Calu3 (cell line): ENCODE data around the gene ZNF660. TPM values are rescaled to one million over a fixed set of nuclear protein-coding genes. Genes with fewer than 3 reads are reported as not detected.
"Not testable (repeated sequence)": the region's sequence is repeated elsewhere in the genome, so short reads cannot be mapped to it uniquely, and the experiment has no call there.

Experiments used
- Bru-seq: library from RNA; stranded (reverse); fragments of 400-500 nt; gene quantifications from one replicate; lab custom pipeline; 2021; lab: Mats Ljungman, UMichigan
- BruChase-seq, 2 experiments: library from RNA; stranded (reverse); fragments of 400-500 nt; gene quantifications; one replicate each; lab custom pipeline; 2021; lab: Mats Ljungman, UMichigan
- BruUV-seq: library from RNA; stranded (reverse); fragments of 400-500 nt; replicated peaks from 2 replicates; lab custom pipeline; 2021; lab: Mats Ljungman, UMichigan
- CTCF ChIA-PET: fragments of 300-600 bp; sonication (Branson Sonifier 250); formaldehyde crosslinking; loops from one replicate; lab custom pipeline; 2022; ENCODE audit warnings: antibody characterized with exemption; lab: Charles Lee
- DNase-seq: peaks from one replicate; pipeline ENCODE4 v3.0.0; 2022
- H3K27ac Mint-ChIP-seq: one replicate; pipeline ENCODE4 v1.8.0; 2022; ENCODE audit warnings: mixed read lengths; ENCODE audit not compliant: unreplicated experiment
- H3K27me3 Mint-ChIP-seq: one replicate; pipeline ENCODE4 v1.8.0; 2022; ENCODE audit warnings: mixed read lengths; ENCODE audit not compliant: unreplicated experiment
- H3K36me3 Mint-ChIP-seq: one replicate; pipeline ENCODE4 v1.8.0; 2022; ENCODE audit warnings: mild to moderate bottlenecking, moderate library complexity, mixed read lengths; ENCODE audit not compliant: insufficient read depth, unreplicated experiment
- H3K4me1 Mint-ChIP-seq: one replicate; pipeline ENCODE4 v1.8.0; 2022; ENCODE audit warnings: mild to moderate bottlenecking, low read depth, mixed read lengths; ENCODE audit not compliant: unreplicated experiment
- H3K4me3 Mint-ChIP-seq: one replicate; pipeline ENCODE4 v1.8.0; 2022; ENCODE audit warnings: mild to moderate bottlenecking, low read depth, moderate library complexity, mixed read lengths; ENCODE audit not compliant: unreplicated experiment
- H3K9me3 Mint-ChIP-seq: one replicate; pipeline ENCODE4 v1.8.0; 2022; ENCODE audit warnings: low read depth, mixed read lengths; ENCODE audit not compliant: unreplicated experiment
- intact Hi-C: fragments of 100-400 bp; cut with micrococcal nuclease; formaldehyde crosslinking; loops from one replicate; pipeline ENCODE4 v1.10.0; 2022; ENCODE audit not compliant: unreplicated experiment
- long read RNA-seq: library from polyadenylated mRNA; stranded (forward); transcript quantifications from one replicate; pipeline ENCODE4 v2.0.0, GENCODE V29; 2022
- total RNA-seq: library from RNA; stranded (reverse); gene quantifications from 2 replicates; pipeline ENCODE4 v1.2.3, GENCODE V29; 2022
- TF ChIP-seq, protein P1 (sequence below): fragments of 200-600 bp; IDR thresholded peaks from one replicate; pipeline ENCODE4 v1.8.0; 2022; ENCODE audit warnings: antibody characterized with exemption; ENCODE audit not compliant: unreplicated experiment

ZNF660 gene
- total RNA-seq (0.95 and 1.4 TPM in 2 replicates), Bru-seq, nascent RNA (percentile 42 among the genes with signal in this experiment), BruChase-seq, experiment 1, labeled RNA remaining after a 6-hour chase (percentile 25 among the genes with signal in this experiment), BruChase-seq, experiment 2, labeled RNA remaining after a 2-hour chase (percentile 33 among the genes with signal in this experiment)
- long read RNA-seq = 0 reads

DNA sequence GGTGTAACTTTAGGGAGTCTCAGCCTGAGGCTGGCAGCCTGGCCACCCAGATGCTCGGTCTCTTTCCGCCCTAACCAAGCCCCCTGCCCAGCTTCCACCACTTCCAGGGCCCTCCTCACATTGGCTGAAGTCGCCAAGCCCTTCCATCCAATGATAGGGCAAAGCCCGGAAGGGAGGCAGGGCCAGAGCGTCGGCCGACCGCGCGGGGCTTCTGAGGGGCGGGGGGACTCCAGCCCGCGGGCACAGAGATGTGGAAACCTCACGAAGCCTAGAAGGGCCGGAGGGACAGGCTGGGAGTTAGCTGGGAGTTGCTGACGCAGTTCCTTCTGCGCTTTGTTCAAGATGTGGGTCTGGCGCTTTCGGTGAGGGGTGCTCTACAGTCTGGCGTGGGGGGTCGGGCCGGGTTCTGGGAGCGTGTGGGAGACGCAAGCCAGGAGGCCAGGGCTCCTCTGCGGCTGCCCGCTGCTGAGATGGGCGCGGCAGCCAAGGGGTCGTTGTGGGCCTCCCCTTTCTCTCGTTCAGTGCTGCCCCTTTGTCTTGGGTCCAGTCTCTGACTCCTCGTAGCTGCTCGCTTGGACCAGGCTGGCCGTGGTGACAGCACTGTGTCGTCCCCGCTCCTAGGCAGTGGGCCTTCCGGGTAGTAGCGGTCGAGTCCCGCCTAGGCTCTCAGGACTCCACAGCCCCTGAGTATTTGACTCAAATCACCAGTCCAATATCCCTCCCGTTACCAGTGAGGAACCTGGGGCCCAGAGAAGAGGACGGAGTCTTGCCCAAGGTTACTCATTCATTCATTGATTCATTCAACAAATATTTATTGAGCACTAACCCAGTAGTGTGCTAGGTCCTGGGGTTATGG, at the start of gene ZNF660:
ZNF660 (plus strand) TSS at position 319 of the 856 bp plus-strand sequence. CDS start 9,230 bp downstream, outside the sequence.
- peaks cover 9% of the 10 kb centered on the region for H3K36me3 Mint-ChIP-seq
- intact Hi-C loops = no loop called here
- no peaks in the 10 kb centered on the region for H3K4me1 Mint-ChIP-seq
- TF ChIP-seq, protein P1, sequence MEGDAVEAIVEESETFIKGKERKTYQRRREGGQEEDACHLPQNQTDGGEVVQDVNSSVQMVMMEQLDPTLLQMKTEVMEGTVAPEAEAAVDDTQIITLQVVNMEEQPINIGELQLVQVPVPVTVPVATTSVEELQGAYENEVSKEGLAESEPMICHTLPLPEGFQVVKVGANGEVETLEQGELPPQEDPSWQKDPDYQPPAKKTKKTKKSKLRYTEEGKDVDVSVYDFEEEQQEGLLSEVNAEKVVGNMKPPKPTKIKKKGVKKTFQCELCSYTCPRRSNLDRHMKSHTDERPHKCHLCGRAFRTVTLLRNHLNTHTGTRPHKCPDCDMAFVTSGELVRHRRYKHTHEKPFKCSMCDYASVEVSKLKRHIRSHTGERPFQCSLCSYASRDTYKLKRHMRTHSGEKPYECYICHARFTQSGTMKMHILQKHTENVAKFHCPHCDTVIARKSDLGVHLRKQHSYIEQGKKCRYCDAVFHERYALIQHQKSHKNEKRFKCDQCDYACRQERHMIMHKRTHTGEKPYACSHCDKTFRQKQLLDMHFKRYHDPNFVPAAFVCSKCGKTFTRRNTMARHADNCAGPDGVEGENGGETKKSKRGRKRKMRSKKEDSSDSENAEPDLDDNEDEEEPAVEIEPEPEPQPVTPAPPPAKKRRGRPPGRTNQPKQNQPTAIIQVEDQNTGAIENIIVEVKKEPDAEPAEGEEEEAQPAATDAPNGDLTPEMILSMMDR = no peak
- peaks cover 14% of the 10 kb centered on the region for H3K9me3 Mint-ChIP-seq
- peak within 1 kb of the TSS; percentile 66 for H3K4me3 Mint-ChIP-seq
- H3K27me3 Mint-ChIP-seq = no peaks in the 10 kb centered on the region
- H3K27ac Mint-ChIP-seq = no peak within 1 kb of the TSS
- CTCF ChIA-PET = no interaction called here
- DNase-seq = peak; percentile 20
- BruUV-seq = no TSS peak

DNA sequence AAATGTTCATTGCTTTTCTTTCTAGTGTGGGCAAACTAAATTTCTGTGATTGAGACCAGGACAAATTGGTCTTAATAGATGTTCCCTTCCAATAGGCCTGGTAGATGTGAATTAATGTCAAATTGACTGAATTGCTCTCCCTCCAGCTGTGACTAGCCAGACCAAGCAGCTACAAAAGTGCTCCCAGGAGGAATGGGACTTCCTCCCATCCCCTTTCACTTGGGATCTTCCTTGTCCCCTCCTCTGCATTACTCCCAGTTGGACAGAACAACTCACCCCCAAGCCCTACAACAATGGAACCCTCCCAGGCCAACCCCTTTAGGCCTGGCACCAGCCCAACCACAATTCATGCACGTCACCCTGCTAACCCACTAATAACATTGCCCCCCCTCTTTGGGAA, 49.4 kb upstream of the ZNF660 start:
- H3K4me1 Mint-ChIP-seq = peaks cover 17% of the 10 kb centered on the region
- DNase-seq = no peak
- no peaks in the 10 kb centered on the region for H3K27me3 Mint-ChIP-seq
- H3K36me3 Mint-ChIP-seq = no peaks in the 10 kb centered on the region
- H3K27ac Mint-ChIP-seq = no peak overlapping the region
- intact Hi-C loops = no loop called here
- BruUV-seq = no TSS peak
- TF ChIP-seq, protein P1 = no peak
- no peak overlapping the region for H3K4me3 Mint-ChIP-seq
- CTCF ChIA-PET = no interaction called here
- H3K9me3 Mint-ChIP-seq = no peaks in the 10 kb centered on the region

DNA sequence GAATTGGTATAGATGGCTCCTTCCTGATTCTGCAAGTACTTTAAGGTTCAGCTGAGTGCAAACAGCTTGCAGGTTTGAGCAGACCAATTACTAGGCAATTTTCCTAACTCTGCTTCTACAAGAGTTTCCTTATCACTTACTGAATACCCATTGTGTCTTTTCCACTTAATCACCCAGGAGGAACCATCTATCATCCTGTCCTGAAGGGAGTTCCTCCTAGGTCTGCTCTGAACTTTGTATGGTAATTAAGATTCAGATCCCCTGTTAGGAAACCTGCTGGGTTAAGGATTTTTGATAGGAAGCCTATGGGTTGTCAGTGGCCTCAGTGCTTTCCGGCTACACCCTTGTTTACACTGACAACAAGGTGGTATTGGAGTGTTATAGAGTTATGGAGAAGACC, 40.0 kb upstream of the ZNF660 start:
- H3K27ac Mint-ChIP-seq, DNase-seq, H3K4me1 Mint-ChIP-seq, intact Hi-C loops, CTCF ChIA-PET, H3K36me3 Mint-ChIP-seq, BruUV-seq, H3K4me3 Mint-ChIP-seq: not testable (repeated sequence)
- H3K27me3 Mint-ChIP-seq = peaks cover 15% of the 10 kb centered on the region
- H3K9me3 Mint-ChIP-seq = peaks cover 10% of the 10 kb centered on the region

DNA sequence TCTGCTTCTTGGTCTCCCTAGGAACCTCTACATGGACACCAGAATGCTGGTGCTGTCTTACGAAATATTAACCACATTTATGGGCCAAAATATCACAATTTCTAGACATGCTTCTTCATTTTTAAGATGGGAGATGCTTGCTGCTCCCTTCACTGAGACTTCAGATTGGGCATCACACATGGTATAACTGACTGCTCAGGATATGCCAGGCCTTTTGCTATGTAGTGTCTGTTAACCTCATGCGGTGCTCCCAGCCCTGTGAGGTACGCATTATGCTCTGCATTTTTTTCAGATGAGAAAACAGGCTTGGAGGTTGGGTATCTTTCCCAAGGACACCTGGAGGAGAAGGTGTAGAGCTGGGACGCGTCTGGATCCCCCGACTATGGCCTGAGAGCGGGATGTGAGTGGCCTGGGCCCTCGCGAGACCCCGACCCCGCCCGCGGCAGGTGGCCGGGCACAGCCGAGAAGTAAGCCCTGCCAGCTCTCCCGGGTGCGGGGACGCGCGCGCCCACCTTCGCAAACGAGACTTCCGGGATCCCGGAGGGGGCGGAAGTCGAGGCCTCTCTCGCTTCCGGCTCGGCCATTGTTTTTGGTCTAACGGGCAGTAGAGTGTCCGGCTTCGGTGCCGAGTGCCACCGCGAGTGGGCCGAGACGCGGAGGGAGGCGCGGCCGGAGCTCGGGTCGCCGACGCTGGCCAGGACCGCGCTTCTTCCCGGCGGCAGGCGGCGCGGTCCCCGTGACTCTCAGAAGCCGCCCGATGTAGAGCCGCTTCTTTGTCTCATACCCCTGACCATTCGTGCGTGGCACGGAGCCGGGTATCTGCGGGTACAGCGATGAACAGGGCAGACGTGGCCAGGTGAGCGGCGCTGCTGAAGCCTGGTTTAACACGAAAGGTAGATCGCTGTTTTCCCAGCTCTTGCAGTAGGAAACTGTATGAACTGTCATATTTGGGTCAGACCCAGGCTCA, 29.9 kb upstream of the ZNF660 start, which contains the start of gene ZKSCAN7:
ZKSCAN7 (plus strand) TSS at position 568 of the 967 bp plus-strand sequence. CDS start 1,855 bp downstream, outside the sequence.
- Mint-ChIP-seq H3K27me3 (no peaks in the 10 kb centered on the region), H3K27ac (no peak within 1 kb of the TSS), H3K36me3 (no peaks in the 10 kb centered on the region), H3K9me3 (peaks cover 8% of the 10 kb centered on the region), H3K4me1 (no peaks in the 10 kb centered on the region), H3K4me3 (peak within 1 kb of the TSS; percentile 63)
- intact Hi-C loops = no loop called here
- DNase-seq = no peak
- no TSS peak for BruUV-seq
- TF ChIP-seq, protein P1 = no peak
- CTCF ChIA-PET = no interaction called here
